ENCODE measurements around the gene MELTF.

GRCh38 chr3:197001972-197002700 lies 27.5 kb downstream of the MELTF start:
- no peak for TF ChIP-seq CTCF (conservative IDR thresholded peaks at IDR 0.05; ENCODE audit: low read length)
- no peak for TF ChIP-seq EZH2phosphoT487 (IDR thresholded peaks at IDR 0.05; ENCODE audit: borderline replicate concordance)
